Tongue (tissue), 2 donors: ENCODE measurements around the gene HSPB2. TPM values are rescaled to one million over a fixed set of nuclear protein-coding genes. Genes with fewer than 3 reads are reported as not detected.
A peak's percentile ranks its signal among the peaks of the same experiment; 100 is the strongest.
"Not testable (repeated sequence)": the region's sequence is repeated elsewhere in the genome, so short reads cannot be mapped to it uniquely, and the experiment has no call there.

Source experiments
- DNase-seq: peaks from one replicate; pipeline ENCODE4 v3.0.0-alpha.2; 2015
- total RNA-seq: library from RNA; depleted of rRNA; stranded (reverse); fragments of >200 nt; gene quantifications from one replicate; pipeline ENCODE4 v1.2.3, GENCODE V29; 2014

HSPB2 gene, protein sequence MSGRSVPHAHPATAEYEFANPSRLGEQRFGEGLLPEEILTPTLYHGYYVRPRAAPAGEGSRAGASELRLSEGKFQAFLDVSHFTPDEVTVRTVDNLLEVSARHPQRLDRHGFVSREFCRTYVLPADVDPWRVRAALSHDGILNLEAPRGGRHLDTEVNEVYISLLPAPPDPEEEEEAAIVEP
- 3.8 TPM for total RNA-seq

DNA sequence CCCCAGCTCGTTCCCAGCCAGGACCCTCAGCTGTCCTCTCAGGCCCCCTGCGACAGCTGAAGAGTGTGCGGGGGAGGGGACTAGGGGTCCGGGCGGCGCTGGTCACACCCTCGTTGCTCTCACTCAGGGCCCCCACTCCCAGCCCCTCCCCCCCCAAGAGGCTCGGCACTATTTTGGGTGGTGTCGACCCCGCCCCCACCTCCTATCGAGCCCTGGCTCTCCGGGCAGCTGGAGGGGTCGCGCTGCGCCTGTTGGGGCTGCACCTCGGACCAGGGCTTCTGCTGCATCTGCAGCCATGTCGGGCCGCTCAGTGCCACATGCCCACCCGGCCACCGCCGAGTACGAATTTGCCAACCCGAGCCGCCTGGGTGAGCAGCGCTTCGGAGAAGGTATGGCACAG lies at the start of gene HSPB2:
TSS of gene HSPB2 (plus strand) at position 200 of the 400 bp plus-strand sequence. CDS start at position 296, 96 bp downstream.
- peak; percentile 88 for DNase-seq

DNA sequence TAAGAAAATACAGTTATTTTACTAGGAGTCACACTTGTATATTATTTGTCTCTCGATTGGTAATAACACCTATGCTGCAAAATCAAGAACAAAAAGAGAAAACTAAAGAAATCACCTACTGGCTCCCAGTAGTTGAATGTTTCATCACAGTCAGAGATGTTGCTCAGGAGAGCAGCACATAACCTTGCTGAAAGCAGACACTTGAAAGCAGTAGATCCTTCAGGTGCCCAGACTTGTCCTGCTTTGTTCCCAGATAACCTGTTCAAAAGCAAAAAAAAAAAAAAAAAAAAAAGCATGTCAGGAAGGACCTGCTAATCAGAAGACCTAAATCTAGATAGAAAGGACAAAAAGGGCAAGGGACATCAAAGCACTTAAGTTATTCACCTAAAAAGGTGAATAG lies 42.4 kb upstream of the HSPB2 start:
- peak; percentile 8 for DNase-seq

DNA sequence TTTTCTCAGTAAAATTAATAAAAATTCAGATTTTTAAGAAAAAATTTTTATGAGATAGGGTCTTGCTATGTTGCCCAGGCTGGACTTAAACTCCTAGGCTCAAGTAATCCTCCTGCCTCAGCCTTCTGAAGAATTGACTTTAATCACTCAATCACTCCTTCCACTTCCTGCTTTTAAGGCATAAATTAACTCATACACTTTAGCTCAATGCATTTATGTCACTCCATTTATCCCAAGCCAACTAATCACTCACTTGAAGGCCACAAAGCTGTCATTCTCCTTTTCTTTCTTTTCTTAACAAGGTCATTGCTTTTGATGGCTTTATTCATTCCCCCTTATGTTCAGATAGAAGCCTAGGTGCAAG lies 42.0 kb upstream of the HSPB2 start:
- no peak for DNase-seq

GRCh38 chr11:111870886-111871692 lies 41.4 kb upstream of the HSPB2 start, which contains the start of gene ALG9:
TSS of gene ALG9 (minus strand) at chr11:111871581. CDS start at chr11:111871482, 99 bp downstream.
- peak; percentile 91 for DNase-seq

DNA sequence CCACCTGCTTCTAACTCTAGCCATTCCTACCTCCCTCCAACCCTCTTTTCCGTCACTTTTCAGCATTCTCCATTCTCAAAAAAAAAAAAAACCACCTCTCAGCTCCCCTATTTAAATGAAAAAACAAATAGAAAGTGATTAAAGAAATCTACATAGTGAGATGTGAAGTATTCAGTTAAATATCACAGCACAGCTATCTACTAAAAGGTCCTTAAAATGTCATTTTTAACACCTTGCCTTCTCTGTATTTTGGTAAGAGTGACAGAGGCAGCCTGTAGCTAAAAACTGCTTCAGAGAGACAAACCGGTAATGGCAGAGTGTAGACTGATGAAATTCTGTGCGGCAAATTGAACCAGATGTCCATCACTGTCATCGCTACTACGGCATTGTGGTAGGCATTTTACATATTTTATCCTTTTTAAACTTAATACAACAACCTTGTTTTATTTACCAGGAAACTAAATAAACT lies 40.8 kb upstream of the HSPB2 start:
- DNase-seq = no peak

GRCh38 chr11:111878385-111878848 lies 34.1 kb upstream of the HSPB2 start:
- no peak for DNase-seq

DNA sequence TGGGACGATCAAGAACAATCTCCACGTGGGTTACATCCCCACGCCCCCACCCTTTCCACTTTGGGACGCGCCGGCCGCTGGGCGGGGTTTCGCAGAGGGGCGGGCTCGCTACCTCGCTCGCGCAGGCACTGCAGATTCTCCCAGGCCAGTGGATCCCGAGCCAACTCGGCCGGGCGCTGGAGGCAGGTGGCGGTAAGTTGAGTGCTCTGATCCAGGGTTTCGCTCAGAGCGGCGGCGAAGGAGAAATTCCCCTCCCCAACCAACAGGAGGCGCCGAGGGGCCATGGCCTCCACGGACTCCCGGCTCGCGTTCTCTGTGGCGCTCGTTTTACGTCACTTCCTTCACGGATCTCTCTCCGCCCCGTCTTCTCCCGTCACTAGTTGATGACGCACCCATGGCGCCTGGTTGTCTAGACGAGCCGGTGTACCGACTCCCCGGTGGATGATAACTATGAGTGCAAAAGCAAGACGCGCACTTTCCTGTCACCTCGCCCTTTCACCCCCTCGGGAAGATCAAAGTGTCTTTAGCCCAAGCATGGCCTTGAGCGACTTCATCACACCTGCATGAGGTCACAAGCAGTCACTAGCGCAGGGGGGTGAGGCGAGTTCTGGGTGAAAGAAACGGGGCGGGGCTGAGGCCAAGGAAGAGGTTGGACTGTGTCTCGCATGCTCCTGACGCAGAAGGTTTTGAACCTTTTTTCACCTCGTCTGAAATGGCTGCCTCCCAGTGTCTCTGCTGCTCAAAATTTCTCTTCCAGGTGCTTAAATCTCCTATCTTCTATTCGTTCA lies 33.5 kb upstream of the HSPB2 start, which contains the start of the genes CFAP68 and FDXACB1:
TSS of gene CFAP68 (plus strand) at position 693 of the 788 bp plus-strand sequence. CDS start at position 713, 20 bp downstream.
TSS of gene FDXACB1 (minus strand) at position 317 of the 788 bp plus-strand sequence. CDS start at position 284, 33 bp downstream.
- DNase-seq = peak; percentile 99

- no peak for DNase-seq
These were observed 32.9 kb upstream of the HSPB2 start for GRCh38 chr11:111879637-111879960.

DNA sequence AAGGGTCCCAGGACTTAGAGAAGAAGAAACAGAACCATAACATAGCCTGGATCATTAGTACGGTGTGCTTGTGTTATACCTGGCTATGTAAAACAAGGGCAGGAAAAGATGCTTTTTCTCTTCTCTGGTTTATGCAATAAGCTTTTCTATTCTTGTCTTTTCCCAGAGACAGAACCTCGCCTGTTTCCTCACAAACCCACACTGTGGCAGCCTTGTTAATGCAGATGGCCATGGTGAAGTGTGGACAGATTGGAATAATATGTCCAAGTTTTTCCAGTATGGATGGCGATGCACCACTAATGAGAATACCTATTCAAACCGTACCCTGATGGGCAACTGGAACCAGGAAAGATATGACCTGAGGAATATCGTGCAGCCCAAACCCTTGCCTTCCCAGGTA lies 30.3 kb upstream of the HSPB2 start:
- no peak for DNase-seq

GRCh38 chr11:111885053-111885452 lies 27.5 kb upstream of the HSPB2 start:
- not testable (repeated sequence) for DNase-seq

DNA sequence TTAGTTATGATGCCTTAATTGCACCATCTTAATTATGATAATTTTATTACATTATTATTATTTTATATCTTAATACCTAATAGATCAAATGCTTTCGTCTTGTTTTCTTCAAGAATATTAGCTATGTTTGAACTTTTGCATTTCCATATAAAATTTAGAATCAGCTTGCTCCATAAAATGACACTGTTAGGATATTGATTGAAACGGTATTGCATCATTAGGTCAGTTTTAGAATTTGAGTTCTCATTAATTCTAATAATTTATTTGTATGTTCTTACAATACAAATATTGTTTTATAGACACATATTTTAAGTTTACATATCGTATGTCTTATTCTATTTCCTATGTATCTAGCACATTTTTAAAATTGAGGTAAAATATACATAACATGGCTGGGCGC lies 26.5 kb upstream of the HSPB2 start:
- no peak for DNase-seq

GRCh38 chr11:111886844-111887243 lies 25.7 kb upstream of the HSPB2 start:
- DNase-seq = no peak

- peak; percentile 67 for DNase-seq
These were observed 7.1 kb upstream of the HSPB2 start for GRCh38 chr11:111905411-111905810.

DNA sequence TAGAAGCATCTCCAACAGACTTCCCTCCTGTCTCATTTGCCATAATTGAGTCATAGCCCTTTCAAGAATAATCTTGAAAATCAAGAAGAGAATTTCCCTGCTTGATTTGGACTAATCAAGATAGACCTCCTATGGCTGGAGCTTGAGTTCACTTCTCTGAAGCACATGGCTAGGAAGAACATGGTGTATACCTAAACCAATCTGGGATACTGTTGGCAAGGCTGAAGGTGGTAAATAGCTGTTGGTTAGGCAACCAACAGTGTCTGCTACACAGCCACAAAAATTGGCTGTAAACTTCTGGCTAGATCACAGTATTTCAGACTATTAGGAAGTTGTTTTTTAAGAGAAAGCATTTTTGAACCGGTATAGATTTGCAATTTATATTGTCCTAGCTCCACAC lies 5.9 kb upstream of the HSPB2 start:
- no peak for DNase-seq

DNA sequence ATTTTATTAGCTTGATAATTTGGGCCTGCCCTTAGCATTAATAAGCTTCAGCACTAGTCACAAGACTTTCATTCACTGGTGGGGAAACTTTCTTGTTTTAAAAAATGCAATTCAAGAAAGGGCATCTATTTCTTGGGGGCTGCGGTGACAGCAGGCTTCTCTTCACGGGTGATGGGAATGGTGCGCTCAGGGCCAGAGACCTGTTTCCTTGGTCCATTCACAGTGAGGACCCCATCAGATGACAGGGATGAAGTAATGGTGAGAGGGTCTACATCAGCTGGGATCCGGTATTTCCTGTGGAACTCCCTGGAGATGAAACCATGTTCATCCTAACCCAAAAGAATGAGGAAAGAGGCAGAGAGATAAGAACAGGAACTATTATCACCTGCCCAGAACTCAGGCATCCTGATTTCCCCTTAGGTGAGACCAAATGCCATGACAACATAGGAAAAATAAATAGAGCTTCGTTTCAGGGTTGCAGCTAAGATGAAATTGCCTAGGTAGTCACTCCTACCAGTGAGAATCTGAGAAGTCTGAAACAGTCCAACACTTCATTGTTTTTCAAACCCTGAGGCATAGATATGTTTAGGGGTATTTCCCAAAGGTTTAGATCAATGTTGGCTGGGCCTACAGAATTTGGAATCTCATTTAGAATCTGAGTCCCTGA lies 3.8 kb upstream of the HSPB2 start:
- DNase-seq = no peak

DNA sequence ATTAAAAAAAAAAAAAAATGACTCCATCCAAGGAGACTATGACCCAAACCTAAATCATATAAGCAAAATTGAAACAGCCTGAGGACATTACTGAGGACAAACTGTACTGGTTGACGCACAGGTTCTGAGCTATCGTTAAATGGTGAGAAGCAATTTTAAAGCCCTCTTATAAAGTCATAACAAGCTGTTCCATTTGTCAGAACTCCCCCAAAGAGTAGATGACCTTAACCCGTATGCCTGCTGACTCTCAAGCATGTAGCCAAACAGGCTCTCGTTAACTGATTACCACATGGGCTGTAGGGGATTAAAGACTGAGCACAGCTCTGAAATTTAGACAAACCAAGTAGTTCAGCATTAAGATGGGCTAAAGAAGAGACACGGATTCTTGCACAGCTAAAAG lies 3.2 kb upstream of the HSPB2 start:
- no peak for DNase-seq

- no peak for DNase-seq
These were observed 1.6 kb upstream of the HSPB2 start for GRCh38 chr11:111910676-111911562.

DNA sequence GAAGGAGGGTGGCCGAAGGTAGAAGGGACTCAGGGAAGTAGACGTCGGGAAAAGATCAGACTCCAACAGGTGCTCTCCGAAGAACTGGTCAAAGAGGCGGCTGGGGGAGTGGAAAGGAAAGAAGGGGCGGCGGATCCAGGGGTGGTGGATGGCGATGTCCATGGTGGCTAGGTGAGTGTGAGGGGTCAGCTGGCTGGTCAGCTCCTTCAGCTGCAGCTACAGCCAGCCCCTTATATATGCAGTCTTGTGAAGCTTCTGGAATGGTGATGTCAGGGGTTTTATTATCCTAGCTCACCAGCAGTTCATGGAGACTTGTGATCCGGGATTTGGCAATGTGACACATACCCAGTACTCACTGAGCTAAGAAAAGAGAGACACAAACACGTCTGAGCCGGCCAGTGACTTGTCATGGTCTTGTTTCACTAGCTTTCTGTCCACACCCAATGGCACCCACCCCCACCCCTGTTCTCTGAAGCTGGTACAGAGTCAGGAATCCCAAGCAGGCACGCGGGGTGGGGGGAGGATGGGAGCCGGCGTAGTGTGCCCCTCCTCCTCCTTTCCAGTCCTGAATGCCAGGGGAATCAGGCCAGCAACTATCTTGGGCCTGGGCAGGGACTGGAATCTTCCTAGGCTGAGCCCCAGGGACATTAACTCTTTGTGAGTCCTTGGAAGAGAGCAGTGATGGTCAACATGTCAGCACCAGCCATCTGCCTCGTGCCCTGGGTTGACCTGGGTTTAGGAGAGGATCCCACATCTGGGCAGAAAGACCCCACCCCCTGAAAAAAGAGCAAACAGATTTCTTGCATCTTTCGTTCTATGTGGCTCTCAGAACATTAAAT lies 752 bp upstream of the HSPB2 start, which contains the start of gene CRYAB:
TSS of gene CRYAB (minus strand) at position 208 of the 839 bp plus-strand sequence. CDS start at position 162, 46 bp downstream.
- peak; percentile 95 for DNase-seq

DNA sequence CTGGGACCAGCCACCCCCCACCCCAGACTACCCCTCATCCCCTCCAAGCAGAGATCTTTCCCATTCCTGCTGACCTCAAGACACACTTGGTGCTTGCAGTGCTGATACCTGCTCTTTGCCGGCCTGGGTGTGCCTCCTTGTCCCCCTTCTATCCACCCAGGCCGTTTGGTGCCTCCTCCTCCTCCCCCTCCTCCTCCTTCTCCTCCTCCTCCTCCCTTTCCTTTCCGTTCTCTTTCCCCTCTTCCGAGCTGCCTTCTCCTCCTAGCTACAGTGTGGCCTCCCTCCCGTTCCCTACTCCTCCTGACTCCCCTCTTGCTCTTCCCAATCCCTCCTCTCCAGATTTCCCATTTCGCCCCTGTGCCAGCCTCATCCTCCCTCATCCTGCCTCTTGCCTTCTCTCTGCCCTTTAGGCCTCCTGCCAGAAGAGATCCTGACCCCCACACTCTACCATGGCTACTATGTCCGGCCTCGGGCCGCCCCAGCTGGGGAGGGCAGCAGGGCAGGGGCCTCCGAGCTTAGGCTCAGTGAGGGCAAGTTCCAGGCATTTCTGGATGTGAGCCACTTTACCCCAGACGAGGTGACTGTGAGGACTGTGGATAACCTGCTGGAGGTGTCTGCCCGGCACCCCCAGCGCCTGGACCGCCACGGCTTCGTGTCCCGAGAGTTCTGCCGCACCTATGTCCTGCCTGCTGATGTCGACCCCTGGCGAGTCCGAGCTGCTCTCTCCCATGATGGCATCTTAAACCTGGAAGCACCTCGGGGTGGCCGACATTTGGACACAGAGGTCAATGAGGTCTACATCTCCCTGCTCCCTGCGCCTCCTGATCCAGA lies 712 bp downstream of the HSPB2 start:
- no peak for DNase-seq
